T-helper 2 cell (primary cell): ENCODE data around the gene GDI1.
A peak's percentile ranks its signal among the peaks of the same experiment; 100 is the strongest.

Experiments
- DNase-seq, 5 experiments: peaks; one replicate each; pipeline versions ENCODE4 v3.0.0 to v3.0.0-alpha.2; 2012 to 2022

GDI1 gene

DNA sequence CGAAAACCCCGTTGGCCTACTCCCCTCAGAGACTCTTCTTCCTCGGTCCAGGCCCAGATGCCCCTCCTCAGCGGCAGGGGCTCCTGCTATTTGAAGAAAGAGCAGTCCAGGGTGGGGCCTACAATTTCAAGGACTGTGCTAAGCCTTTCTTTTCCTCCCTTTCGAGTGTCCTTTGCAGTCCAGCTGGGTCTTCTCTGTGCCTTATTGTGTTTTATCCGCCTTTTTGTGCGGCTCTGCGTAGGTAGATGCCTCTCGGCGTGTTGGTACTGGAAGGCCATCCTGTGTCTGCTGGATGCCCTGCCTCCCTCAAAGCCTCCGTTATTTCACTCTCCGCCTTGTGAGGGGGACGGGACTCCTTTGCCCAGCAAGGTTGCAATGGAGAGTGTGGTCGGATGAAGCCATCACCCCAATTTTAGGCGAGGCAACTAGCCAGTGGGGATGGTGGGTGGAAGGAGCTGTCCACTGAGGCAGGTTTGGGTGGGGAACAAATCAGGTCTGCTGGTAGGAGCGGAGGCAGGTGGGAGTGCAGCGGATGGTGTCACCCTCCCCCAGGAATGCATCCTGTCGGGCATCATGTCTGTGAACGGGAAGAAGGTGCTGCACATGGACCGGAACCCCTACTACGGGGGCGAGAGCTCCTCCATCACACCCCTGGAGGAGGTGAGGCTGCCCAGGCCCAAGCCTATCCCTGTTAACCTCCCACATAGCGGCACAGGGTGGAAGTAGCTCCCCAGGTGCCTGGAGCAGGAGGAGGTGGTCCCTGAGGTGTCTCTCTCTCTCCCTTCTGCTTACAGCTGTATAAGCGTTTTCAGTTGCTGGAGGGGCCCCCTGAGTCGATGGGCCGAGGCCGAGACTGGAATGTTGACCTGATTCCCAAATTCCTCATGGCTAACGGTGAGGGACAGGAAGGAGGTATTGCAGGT lies 1.3 kb downstream of the GDI1 start:
- DNase-seq = no peak

DNA sequence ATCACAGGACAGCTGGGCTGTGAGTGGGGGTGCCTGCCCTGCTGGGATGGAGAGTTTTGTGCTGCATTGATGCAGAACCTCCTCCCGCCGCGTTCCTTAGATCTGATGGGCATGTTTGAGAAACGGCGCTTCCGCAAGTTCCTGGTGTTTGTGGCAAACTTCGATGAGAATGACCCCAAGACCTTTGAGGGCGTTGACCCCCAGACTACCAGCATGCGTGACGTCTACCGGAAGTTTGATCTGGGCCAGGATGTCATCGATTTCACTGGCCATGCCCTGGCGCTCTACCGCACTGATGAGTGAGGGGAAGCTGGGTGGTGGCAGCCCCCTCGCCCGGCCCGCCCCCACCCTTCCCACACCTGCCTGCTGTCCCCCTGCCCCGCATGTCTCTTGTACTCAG lies 2.9 kb downstream of the GDI1 start:
- DNase-seq = no peak

DNA sequence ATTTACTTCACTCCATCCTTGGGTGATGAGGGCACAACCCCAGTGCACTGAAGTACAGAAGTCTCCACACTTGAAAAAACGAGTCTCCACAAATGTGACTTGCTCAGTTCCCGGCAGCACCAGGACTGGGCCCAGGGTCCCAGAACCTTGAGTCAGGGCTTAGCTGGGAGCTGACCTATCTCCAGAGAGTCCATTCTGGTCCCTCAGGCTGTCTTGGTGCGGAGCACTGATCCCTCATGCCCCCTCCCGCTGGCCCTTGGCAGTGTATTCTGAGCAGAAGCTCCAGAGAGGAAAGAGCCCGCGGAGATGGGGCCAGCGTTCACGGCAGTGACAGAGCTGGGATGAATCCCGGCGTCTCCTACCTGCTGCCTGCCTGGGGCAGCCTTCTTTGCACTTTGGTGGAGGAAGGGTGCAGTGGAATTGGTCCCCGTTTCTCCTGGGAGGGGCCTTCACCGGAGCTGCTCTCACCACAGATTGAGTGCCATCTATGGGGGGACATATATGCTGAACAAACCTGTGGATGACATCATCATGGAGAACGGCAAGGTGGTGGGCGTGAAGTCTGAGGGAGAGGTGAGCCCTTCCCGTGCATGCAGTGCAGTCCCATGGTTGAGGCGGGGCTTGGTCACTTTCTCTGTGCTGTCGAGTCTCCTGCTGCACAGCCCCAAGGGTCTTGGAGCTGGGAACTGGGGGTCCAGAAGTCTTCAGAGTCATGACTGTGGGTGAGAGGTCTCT lies 3.8 kb downstream of the GDI1 start:
- no peak for DNase-seq

DNA sequence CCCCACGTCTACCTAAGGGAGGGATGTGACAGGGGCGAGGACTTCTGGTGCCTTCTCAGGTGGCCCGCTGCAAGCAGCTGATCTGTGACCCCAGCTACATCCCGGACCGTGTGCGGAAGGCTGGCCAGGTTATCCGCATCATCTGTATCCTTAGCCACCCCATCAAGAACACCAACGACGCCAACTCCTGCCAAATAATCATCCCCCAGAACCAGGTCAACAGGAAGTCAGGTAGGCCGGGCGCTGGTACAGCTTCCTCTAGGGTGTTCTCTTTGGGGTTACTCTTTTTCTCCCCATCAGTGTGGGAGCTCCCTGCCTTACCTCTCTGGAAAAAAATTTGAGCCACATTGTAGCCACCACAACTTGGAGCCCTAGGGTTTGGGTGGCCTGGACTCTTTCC lies 4.6 kb downstream of the GDI1 start:
- DNase-seq = peak in 1 of 5 experiments; percentile 52

DNA sequence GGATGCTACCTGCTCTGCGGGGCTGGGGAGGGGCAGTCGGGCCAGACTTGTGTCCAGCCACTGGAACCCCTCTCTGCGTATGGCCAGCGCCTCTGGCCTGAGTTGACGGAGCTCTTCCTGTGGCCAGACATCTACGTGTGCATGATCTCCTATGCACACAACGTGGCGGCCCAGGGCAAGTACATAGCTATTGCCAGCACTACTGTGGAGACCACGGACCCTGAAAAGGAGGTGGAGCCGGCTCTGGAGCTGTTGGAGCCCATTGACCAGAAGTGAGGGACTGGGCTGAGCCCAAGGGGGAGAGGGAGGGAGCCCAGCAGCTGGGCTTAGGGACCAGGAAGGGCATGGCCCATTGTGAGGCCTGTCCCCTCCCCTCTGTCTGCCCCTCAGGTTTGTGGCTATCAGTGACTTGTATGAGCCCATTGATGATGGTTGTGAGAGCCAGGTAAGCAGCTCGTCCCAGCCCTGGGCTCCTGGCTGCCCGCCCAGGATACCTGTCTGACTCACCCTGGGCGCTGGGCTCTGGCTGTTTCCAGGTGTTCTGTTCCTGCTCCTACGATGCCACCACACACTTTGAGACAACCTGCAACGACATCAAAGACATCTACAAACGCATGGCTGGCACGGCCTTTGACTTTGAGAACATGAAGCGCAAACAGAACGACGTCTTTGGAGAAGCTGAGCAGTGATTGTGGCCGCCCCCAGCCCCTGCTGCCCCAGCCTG lies 5.2 kb downstream of the GDI1 start:
- no peak for DNase-seq

DNA sequence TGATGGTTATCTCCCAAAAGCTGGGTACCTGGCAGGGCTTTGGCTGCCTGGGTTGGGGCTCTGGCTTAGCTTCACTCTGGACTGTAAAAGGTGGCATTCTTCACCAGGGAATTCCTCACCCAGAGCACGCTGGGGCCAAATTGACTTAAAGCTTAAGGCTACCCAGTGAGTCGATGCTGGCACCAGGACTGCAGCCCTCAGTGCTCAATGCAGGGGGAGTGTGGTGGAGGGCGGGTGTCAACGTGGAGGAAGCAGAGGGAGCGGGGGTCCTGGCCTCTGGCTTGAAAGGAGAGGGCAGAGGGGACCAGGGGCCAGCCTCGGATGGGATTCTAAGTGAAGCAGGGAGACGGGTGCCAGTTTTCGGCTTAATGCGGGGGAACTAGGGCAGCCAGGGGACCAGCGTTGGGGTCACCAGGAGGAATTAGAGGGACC lies 6.5 kb downstream of the GDI1 start:
- no peak for DNase-seq

DNA sequence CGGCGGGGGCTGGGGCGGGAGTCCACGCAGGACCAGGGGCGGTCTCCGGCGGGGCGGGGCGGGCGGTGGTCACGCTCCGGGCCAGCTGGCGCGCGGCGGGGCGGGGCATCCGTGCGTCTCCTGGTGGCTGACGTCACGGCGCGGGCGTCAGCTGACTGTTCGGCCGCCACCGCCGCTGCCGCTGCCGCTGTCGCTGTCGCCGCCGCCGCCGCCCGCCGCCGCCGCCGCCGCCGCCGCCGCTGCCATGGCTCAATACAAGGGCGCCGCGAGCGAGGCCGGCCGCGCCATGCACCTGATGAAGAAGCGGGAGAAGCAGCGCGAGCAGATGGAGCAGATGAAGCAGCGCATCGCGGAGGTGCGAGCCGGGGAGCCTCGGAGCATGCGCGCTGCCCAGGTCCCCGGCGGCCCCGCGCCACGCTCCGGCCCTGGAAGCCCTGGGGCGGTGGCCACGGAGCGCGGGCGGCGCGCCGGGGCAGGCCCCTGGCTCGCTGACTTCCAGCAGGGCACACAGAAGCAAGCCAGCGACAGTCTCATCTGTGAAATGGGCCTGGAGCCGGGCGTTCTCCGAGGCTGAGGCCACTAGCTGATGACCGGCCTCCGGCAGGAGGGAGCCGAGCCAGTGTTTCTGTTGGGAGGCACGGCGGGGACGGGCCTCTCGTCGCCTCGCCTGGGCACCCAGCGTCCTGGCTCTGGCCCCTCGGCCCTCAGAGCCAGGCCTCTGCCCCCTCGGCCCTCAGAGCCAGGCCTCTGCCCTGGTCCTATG lies 7.2 kb downstream of the GDI1 start, which contains the start of gene FAM50A:
Gene FAM50A, plus strand, starts transcription at position 150 of the 763 bp plus-strand sequence. Its CDS starts 95 bp downstream, at position 245.
- peak; percentile 51 to 81 (median 64) for DNase-seq

DNA sequence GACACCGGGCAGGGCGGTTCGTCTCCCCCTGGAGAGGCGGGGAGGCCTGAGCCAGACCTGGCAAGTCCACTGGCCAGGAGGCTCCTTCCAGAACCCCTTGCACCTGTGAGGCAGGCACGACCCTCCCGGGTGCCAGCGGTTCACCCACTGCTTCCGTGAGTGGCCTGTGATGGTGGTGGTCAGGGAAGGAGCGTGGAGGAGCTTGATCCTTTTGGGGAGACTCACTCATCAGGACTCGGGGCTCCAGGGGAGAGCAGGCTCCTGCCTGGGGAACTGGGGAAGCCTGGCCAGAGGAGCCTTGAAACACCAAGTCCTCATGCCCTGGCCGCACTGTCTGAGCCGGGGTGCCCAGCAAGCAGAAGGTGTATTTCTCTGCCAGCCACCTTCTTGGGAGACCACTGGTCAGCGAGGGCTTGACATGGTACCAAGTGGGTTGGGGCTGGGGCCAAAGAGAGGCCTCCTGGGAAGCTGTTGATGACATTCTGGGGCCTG lies 7.8 kb downstream of the GDI1 start:
- no peak for DNase-seq

DNA sequence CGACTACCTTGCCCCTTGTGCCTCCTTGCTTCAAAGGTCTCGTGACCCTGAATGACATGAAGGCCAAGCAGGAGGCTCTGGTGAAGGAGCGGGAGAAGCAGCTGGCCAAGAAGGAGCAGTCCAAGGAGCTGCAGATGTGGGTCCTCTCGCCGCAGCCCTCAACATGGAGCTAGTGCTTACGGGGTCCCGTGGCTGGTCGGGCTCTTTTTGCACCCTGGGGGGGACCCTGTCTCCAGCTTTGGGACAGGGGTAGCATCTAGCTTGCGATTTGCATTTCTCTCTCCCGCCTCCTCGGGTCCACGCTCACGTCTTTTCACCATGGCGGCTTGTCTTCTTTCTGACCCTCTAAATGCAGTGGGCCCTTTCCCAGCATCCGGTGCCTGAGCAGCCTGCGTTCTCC lies 8.8 kb downstream of the GDI1 start:
- no peak for DNase-seq

DNA sequence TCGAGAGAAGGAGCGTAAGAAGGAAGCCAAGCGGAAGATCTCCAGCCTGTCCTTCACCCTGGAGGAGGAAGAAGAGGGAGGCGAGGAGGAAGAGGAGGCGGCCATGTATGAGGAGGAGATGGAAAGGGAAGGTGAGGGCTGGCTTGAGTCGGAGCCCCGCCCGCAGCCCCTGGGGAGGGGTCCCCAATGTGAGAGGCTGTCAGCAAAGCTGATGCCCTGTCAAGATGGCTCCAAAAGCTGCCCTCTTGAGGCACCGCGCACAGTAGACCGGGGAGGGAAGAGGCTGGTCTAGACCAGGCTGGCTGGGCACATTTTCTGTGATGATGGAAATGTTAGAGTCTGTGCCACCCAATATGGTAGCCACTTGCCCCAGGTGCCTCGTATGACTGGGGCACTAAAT lies 9.5 kb downstream of the GDI1 start:
- no peak for DNase-seq

DNA sequence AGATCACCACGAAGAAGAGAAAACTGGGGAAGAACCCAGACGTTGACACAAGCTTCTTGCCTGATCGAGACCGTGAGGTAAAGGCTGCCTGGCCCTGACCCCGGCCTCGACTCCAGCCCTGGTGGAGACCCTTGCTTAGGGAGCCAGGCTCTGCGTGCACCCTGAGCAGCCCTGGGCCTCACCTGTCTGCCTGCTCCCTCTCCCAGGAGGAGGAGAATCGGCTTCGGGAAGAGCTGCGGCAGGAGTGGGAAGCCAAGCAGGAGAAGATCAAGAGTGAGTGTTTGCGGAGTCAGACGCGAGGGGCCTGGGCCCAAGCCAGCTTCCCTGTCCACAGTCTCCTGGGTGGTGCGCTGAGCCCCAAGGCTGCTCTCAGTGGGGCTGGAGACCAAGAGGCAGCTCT lies 11.5 kb downstream of the GDI1 start:
- no peak for DNase-seq

DNA sequence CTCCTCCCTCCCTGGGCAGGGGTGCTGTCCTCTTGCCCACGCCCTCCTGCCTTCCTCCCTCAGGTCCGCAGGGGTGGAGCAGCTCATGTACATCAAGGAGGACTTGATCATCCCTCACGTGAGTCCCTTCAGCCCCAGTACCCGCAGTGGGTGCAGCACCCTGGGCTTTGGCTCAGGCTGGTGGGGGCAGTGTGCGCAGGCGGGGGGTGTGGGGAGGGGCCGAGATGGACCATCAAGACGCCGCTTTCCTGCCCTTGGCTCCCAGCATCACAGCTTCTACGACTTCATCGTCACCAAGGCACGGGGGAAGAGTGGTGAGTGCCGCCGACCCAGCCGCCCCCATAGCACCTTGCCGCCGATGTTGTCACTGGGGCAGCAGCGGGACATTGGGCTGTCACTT lies 12.7 kb downstream of the GDI1 start:
- no peak for DNase-seq

DNA sequence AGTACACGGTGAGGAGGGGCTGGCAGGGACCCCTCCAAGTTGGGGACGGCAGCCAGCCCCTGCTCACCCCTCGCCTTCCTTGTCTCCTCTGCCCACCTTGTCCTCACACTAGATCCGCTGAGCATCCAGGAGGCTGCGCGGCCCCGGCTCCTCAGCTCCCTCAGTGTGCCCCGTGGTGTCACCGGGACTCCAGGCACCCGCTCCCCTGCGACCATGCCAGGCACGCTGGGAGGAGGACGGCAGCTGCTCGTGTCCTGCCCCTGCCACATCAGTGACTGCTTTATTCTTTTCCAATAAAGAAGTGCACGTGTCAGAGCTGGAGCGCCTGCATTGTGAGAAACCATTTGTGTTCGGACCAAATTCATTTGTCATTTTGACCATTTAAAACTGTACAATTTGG lies 13.4 kb downstream of the GDI1 start:
- DNase-seq = no peak

DNA sequence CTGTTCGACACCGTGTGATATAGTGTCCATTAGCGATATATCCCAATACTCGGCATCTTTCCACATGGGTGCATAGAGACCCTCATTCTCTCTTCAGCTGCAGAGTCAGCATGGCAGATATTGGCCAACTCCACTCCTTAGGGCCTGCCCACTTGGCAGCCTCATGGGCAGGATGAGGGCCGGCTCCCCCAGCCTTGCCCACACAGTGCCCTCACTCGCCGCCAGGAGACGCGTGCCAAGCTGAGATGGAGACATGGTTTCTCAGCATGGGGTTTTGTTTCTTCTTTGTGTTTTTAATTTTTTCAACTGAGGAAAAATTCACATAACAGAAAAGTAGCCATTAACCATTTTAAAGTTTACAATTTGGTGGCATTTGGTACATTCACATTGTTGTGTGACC lies 15.9 kb downstream of the GDI1 start:
- DNase-seq = no peak

DNA sequence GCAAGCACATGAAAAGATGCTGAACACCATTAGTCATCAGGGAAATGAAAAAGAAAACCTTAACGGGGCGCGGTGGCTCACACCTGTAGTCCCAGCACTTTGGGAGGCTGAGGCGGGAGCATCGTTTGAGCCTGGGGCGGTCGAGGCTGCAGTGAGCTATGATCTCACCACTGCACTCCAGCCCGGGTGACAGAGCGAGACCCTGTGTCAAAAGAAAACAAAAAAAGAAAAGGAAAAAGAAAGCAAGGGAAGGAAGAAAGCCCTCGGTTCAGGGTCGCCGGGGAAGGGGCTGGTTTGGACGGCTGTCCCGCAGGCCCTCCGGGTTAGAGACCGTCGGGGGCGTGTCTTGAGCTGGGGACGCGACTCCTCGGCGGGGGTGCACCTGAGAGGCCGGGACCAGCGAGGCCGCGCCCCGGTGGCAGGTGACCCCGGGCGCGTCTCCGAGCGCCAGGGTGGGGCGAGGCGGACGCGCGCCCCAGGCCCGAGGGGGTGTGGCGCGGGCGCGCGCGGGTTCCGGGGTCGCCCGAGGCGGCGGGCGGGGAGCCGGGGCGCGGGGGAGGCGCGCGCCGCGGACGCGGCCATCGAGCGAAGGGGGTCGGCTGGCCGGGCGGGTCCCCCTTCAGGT lies 20.6 kb downstream of the GDI1 start:
- peak; percentile 25 to 83 (median 57) for DNase-seq

DNA sequence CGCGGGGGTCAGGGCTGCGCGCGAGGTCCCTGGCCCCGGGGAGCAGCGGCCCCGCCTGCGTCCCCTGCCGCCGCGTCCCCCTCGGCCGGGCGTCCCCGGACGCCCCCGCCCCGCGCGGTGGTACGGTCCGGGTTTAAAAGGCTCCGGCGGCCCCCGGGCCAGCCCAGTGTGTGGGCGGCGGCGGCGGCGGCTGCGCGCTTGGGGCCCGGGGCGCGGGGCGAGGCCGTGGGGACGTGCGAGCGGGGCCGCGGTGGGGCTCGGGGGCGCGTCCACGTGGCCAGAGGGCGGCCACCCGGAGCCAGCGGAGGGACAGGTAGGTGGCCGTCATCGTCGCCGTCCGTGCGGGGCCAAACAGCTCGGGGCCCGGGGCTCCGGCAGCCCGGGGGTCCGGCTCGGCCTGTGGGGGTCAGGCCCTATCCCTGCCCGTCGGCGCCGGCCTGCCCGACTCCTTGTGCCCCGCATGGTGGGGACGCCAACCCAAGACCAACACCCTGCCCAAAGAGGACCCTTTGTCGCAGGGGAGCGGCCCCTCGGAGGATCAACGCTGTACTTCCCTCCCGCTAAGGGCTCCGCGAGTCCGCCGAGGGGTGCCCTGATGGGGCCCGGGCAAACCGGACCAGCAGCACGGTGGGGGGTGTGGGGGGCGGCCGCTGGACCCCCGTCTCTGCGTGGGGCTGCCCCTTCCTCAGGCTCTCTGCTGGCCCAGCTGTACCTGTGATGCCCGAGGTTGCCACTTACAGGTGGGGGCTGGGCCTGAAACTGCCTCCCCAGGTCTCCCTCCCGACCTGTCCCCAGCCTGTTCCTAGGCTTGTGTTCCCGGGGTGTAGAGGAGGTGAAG lies 21.4 kb downstream of the GDI1 start, which contains the start of gene PLXNA3:
Gene PLXNA3, plus strand, starts transcription at position 166 of the 838 bp plus-strand sequence. CDS start 1,903 bp downstream, outside the sequence.
- peak; percentile 39 to 77 (median 63) for DNase-seq

DNA sequence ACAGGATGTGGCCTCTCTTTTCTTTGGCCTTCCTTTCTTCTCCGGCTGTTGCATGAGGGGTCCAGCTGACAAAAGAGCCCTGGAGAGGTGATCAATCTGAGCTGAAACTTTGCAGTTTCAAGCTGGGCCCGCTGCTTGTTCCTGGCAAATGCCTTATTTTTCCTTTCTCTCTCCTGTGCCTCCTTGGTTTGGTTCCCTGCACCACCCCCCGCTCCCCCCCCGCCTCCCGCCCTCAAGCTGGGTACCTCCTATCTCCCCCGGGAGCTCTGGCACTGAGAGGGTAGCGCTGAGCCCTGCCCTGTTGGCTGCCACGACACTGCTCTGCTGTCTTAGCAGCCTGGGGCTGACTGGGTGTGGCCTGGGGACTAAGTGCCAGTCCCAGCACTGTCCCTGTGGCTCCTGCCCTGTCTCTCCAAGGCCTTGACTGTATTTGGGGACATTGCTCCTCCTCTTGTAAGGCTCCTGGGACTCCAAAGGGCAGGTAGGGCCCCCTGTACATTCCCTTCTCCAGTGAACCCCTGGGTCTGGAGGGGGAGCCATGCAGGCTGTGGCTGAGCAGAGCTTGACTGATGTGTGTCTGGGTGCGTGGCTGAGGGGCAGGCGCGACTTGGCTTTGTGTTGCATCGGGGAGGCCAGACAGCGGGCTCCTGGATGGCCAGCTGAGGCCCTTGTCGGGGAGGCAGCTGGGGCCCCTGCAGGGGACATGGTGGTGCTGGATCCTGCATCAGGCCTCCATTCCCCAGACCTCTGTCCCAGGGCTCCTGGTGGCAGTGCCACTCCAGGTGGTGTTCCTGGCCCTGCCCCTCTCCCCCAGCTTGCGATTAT lies 22.2 kb downstream of the GDI1 start:
- peak in 1 of 5 experiments; percentile 55 for DNase-seq

DNA sequence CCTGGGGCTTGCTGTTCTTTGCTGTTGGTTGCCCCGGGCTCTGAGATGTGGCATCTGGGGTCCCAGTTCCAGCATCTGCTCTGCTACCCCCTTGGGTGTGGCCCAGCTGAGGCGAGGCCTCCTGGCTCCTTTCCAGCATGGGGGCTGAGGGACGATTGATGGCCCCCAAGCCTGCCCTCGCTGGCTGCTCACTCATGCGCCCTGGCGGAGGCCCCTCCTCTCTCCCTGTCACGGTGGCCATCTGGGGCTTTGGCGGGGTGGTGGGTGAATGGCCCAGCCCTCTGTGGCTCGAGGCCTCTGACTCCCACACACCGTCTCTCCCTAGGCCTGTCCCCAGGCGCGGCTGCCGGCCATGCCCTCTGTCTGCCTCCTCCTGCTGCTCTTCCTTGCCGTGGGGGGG lies 22.9 kb downstream of the GDI1 start:
- DNase-seq = no peak

DNA sequence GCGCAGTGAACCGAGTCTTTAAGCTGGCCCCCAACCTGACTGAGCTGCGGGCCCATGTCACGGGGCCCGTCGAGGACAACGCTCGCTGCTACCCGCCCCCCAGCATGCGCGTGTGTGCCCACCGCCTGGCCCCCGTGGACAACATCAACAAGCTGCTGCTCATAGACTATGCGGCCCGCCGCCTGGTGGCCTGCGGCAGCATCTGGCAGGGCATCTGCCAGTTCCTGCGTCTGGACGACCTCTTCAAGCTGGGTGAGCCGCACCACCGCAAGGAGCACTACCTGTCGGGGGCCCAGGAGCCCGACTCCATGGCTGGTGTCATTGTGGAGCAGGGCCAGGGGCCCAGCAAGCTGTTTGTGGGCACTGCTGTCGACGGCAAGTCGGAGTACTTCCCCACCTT lies 23.4 kb downstream of the GDI1 start:
- DNase-seq = no peak

DNA sequence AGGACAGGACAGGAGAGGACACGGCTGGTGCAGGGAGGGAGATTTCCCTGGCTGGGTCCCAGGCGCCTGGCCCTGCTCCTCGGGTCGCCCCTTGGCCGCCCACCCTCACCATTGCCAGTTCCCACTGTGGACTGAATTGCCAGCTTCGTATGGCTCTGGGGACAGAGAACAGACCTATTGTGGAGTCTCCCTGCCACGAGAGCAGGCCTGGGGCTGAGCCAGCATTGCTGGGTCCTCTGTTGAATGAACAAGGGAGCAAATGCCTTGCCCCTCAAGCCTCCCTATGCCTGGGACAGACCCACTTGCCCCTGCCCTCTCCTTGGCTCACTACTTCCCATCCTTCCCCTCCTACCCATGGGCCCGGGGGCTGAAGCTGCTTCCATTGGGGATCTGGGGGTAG lies 25.4 kb downstream of the GDI1 start:
- no peak for DNase-seq
